ENCODE measurements around the gene CERS6.

DNA sequence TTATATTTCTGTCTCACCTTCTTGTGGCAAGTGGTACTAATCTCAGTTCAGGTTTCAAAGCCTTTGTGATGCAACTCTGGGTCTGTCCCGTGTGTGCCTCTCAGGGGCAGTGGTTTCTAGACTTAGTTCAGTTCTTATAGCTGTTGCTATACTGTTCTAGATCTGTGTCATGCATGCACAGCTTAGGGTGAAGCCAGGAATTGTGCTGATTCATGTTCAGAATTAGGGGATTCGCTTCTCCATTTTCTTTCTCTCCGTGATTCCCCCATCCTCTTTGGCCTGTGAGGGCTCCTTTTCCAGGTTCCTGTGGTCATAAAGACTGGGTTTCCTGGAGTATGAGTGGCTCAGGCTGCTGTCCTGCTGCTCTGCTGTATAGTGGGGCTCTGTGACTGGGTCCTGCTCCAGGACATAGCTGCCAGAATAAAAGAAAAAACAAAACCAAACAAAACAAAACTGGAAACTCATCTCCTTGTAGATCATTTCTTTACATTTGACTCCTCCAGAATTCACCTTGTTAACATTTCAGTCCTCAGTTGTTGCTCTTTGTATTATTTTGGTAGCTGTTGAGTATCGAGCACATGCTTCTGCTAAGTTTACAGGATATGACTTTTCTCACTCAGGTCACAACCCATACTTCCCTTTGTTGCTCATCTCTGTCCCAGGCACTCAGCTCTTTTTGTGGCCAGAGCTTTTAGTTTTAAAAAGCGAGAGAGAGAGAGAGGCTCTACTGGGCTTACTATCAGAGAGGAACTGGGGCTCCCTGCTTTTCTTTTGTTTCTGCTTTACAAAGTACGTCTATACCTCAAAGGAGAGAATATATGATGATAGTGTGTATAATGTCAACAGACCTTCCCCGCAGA lies 34.2 kb downstream of the CERS6 start:
- TF ChIP-seq POLR2A (IDR thresholded peaks at IDR 0.05) (no peak), EP300 (IDR thresholded peaks at IDR 0.05; ENCODE audit: low read depth) (no peak), POLR2AphosphoS5 (IDR thresholded peaks at IDR 0.05) (no peak)
- TF ChIP-seq, protein P1, sequence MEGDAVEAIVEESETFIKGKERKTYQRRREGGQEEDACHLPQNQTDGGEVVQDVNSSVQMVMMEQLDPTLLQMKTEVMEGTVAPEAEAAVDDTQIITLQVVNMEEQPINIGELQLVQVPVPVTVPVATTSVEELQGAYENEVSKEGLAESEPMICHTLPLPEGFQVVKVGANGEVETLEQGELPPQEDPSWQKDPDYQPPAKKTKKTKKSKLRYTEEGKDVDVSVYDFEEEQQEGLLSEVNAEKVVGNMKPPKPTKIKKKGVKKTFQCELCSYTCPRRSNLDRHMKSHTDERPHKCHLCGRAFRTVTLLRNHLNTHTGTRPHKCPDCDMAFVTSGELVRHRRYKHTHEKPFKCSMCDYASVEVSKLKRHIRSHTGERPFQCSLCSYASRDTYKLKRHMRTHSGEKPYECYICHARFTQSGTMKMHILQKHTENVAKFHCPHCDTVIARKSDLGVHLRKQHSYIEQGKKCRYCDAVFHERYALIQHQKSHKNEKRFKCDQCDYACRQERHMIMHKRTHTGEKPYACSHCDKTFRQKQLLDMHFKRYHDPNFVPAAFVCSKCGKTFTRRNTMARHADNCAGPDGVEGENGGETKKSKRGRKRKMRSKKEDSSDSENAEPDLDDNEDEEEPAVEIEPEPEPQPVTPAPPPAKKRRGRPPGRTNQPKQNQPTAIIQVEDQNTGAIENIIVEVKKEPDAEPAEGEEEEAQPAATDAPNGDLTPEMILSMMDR (IDR thresholded peaks at IDR 0.05) = no peak

Data from transverse colon (tissue), 4 donors.